ENCODE results near the gene COL24A1. TPM values are rescaled to one million over a fixed set of nuclear protein-coding genes. Genes with fewer than 3 reads are reported as not detected.
"Not testable (repeated sequence)": the region's sequence is repeated elsewhere in the genome, so short reads cannot be mapped to it uniquely, and the experiment has no call there.

Gene COL24A1
- total RNA-seq, 2 experiments from 2014 or later = not detected

DNA sequence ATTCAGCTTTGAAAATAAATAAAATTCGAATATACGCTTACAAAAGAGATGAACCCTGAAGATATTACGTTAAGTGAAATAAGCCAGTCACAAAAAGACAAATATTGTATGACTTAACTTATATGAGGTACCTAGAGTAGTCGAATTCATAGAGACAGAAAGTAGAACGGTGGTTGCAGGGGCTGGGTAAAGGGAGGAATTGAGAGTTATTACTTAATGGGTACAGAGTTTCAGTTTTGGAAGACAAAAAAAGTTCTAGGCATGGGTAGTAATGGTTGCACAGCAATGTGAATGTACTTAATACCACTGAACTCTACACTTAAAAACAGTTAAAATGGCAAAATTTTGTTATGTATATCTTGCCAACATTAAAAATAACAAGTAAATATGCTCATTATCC is 399.7 kb downstream of the COL24A1 start:
- Mint-ChIP-seq H3K4me3 (no peak overlapping the region), H3K27me3 (peaks cover 1% of the 10 kb centered on the region), H3K4me1 (ENCODE audit: low read depth) (no peaks in the 10 kb centered on the region), H3K9me3 (peaks cover 8% of the 10 kb centered on the region), H3K27ac (no peak overlapping the region), H3K36me3 (no peaks in the 10 kb centered on the region)
- DNase-seq = no peak
- intact Hi-C loops (cut with micrococcal nuclease) = no loop called here
- ChIA-PET POLR2A (no interaction called here), CTCF (no interaction called here)

DNA sequence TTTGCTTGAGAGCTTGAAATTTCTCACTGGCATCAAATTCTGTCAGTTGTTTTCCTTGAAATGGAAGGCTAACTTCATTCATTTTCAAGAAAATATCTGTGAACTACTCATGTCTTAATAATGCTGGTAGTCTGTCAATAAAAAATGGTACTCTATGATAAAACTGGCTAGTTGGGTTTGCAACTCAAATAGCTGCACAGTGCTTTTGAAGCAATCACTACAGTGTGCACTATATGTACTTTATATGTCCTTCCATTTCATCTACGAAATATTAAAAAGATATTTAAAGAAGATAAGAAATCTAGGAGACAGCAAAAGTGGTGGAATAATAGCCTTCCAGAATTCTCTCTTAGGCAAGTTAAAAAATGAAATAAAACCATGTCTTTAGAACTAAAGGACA is 408.5 kb downstream of the COL24A1 start:
- Mint-ChIP-seq H3K36me3 (no peaks in the 10 kb centered on the region), H3K9me3 (no peaks in the 10 kb centered on the region), H3K4me1 (ENCODE audit: low read depth) (no peaks in the 10 kb centered on the region), H3K27ac (no peak overlapping the region), H3K27me3 (peaks cover 6% of the 10 kb centered on the region), H3K4me3 (no peak overlapping the region)
- no peak for DNase-seq
- intact Hi-C loops (cut with micrococcal nuclease) = no loop called here
- ChIA-PET CTCF (no interaction called here), POLR2A (no interaction called here)

DNA sequence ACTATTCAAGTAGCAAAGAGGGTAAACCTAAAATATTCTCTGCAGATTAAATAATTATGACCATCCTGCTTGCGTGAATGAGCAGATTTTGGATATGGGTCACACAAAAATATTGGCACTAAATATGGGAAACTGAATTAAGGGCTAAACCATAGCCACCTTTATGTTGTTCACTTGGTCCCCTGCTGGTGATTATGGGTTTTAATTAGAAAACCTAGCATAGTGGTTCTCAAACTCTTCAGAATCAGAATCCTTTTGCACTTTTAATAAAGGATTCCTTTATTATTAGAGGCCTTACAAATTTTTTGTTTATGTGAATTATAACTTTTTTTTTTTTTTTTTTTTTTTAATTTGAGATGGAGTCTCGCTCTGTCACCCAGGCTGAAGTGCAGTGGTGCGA is 409.8 kb downstream of the COL24A1 start:
- ChIA-PET POLR2A (no interaction called here), CTCF (no interaction called here)
- intact Hi-C loops (cut with micrococcal nuclease) = no loop called here
- H3K9me3 Mint-ChIP-seq = no peaks in the 10 kb centered on the region
- peaks cover 9% of the 10 kb centered on the region for H3K27me3 Mint-ChIP-seq
- no peaks in the 10 kb centered on the region for H3K4me1 Mint-ChIP-seq (ENCODE audit: low read depth)
- DNase-seq = no peak
- no peak overlapping the region for H3K27ac Mint-ChIP-seq
- no peak overlapping the region for H3K4me3 Mint-ChIP-seq
- no peaks in the 10 kb centered on the region for H3K36me3 Mint-ChIP-seq

DNA sequence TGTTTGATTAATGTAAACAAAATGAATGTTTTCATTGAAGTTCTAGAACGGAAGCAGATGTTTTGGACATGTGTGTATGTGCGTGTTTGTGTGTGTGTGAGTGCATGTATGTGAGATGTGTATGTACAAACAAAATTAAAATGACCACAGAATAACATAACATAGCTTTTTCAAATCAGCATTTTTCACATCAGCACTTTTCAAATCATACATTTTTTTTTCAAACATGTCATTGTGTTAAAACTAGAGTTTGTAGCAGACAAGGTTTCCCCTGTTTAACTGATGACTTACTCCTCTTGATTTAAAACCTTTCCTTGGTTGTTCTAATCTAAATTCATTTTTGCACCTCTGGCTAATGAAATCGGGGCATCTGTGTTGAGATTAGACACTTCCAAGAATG is 412.8 kb downstream of the COL24A1 start:
- no peak overlapping the region for H3K4me3 Mint-ChIP-seq
- POLR2A ChIA-PET = no interaction called here
- H3K4me1 Mint-ChIP-seq (ENCODE audit: low read depth) = no peaks in the 10 kb centered on the region
- H3K27ac Mint-ChIP-seq = no peak overlapping the region
- H3K27me3 Mint-ChIP-seq = peaks cover 9% of the 10 kb centered on the region
- no peaks in the 10 kb centered on the region for H3K36me3 Mint-ChIP-seq
- H3K9me3 Mint-ChIP-seq = no peaks in the 10 kb centered on the region
- intact Hi-C loops (cut with micrococcal nuclease) = no loop called here
- CTCF ChIA-PET = no interaction called here
- DNase-seq = no peak

DNA sequence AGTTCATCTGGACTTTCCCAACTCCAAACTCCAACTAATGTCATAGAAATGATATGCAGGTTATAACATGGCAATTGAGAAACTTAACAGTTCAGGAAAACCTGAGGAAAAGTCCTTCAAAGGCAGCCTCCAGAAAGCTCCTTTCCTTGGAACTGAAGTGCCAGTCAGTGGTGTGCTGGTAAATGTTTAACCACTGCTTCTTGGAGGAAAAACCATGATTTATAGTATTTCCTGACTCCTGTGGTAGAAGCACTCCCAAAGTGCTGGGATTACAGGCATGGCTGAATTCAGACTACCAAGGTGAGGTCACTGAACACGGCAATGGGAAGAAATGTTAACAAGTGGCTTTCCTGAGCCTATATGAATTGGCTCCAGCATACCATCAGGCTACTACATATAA is 421.6 kb downstream of the COL24A1 start:
- no peaks in the 10 kb centered on the region for H3K36me3 Mint-ChIP-seq
- CTCF ChIA-PET = no interaction called here

DNA sequence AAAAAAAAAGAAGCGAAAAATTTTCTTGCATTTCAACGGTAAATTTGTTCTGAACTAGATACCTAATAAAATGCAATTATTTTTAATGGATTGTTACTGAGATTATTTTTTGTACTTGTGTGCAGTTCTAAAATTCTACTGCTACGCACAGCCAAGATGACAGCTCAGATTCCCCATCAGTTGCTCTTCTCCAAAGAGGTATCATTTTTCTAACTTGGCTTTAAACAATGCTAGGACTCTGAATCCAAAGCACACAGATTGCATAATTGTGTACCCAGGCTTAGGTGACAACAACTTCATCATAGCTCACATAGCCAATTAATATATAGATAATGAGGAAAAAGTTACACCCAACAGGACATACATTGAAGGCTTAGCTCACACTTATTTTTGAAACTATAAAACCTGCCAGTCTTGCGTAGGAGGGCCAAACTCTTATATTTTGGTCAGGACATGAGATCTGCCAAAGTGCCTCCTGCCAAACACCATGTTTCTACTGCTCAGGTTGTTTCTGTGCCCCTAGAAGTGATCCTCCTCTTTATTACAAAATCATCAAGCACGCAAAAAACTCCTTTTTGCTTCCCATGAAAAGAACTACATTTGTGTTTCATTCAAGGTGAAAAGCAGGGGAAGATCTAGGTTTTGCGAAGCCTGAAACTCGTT is 437.8 kb downstream of the COL24A1 start:
- intact Hi-C loops (cut with micrococcal nuclease) = no loop called here
- ChIA-PET CTCF (interaction anchor here (1.5 kb wide), 1 partner anchor 11 kb away, joined by 3 read pairs; the partner anchor contains the start of gene ZNHIT6), POLR2A (no interaction called here)
- Mint-ChIP-seq H3K9me3 (peaks cover 27% of the 10 kb centered on the region), H3K4me1 (ENCODE audit: low read depth) (no peaks in the 10 kb centered on the region), H3K27me3 (peaks cover 2% of the 10 kb centered on the region), H3K27ac (no peak overlapping the region), H3K36me3 (peaks cover 6% of the 10 kb centered on the region), H3K4me3 (no peak overlapping the region)
- no peak for DNase-seq

More for the DNA sequence above, 421.6 kb downstream of the COL24A1 start:
- POLR2A ChIA-PET = no interaction called here
- Mint-ChIP-seq H3K27me3 (peaks cover 6% of the 10 kb centered on the region), H3K4me1 (ENCODE audit: low read depth) (no peaks in the 10 kb centered on the region), H3K9me3 (no peaks in the 10 kb centered on the region), H3K4me3 (no peak overlapping the region), H3K27ac (no peak overlapping the region)
- no peak for DNase-seq
- intact Hi-C loops (cut with micrococcal nuclease) = no loop called here

DNA sequence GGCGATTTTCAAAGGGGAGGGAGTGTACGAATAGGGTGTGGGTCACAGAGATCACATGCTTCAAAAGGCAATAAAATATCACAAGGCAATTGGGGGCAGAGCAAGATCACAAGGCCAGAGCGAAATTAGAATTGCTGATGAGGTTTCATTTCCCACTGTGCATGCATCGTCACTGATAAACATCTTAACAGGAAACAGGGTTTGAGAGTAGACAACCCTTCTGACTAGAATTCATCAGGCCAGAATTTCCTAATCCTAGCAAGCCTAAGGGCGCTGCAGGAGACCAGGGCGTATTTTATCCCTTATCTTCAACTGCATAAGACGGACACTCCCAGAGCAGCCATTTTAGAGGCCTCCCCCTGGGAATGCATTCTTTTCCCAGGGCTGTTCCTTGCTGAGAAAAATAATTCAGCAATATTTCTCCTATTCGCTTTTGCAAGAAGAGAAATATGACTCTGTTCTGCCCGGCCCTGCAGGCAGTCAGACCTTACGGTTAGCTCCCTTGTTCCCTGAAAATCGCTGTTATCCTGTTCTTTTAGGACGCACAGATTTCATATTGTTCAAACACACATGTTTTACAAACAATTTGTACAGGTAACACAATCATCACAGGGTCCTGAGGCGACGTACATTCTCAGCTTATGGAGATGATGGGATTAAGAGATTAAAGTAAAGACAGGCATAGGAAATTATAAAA is 442.0 kb downstream of the COL24A1 start:
- H3K4me3 Mint-ChIP-seq; H3K4me1 Mint-ChIP-seq (ENCODE audit: low read depth); H3K36me3 Mint-ChIP-seq; intact Hi-C loops (cut with micrococcal nuclease); POLR2A ChIA-PET; H3K27me3 Mint-ChIP-seq; H3K27ac Mint-ChIP-seq; DNase-seq; CTCF ChIA-PET: not testable (repeated sequence)
- peaks cover 16% of the 10 kb centered on the region for H3K9me3 Mint-ChIP-seq

DNA sequence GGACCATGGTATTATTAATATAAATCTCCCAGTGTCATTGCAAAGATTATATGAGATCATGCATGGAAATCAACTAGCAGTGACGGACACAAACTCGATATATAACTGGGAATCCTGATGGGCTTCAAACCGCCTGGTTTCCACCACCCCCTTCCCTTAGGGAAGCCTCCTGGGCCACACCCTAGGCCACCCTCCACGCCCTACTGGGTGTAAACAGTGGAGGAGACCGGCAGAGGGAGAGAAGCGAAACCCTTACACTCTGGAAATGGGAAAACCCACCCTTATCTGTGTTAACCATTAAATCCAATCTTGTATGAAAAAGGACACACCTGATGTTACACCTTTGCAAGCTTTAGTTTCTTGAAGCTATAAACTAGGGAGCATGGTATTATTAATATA is 447.7 kb downstream of the COL24A1 start:
- intact Hi-C loops (cut with micrococcal nuclease) = loop anchor here (1.0 to 10.0 kb wide), 9 partner anchors 132 to 1623 kb away; partner anchors contain the start of genes HS2ST1, MCOLN2, ODF2L and SELENOF
- peaks cover 17% of the 10 kb centered on the region for H3K36me3 Mint-ChIP-seq
- H3K4me1 Mint-ChIP-seq (ENCODE audit: low read depth) = peaks cover 16% of the 10 kb centered on the region
- H3K4me3 Mint-ChIP-seq = no peak overlapping the region
- H3K9me3 Mint-ChIP-seq = peaks cover 2% of the 10 kb centered on the region
- ChIA-PET POLR2A (interaction anchor here (1.2 to 1.6 kb wide), 3 partner anchors 9 to 722 kb away, joined by 3 to 7 read pairs (median 3); partner anchors contain the start of gene BCL10), CTCF (interaction anchor here (0.6 to 1.4 kb wide), 7 partner anchors 8 to 764 kb away, joined by 3 to 7 read pairs (median 4); partner anchors contain the start of gene BCL10)
- H3K27me3 Mint-ChIP-seq = peaks cover 2% of the 10 kb centered on the region
- no peak overlapping the region for H3K27ac Mint-ChIP-seq
- DNase-seq = no peak

DNA sequence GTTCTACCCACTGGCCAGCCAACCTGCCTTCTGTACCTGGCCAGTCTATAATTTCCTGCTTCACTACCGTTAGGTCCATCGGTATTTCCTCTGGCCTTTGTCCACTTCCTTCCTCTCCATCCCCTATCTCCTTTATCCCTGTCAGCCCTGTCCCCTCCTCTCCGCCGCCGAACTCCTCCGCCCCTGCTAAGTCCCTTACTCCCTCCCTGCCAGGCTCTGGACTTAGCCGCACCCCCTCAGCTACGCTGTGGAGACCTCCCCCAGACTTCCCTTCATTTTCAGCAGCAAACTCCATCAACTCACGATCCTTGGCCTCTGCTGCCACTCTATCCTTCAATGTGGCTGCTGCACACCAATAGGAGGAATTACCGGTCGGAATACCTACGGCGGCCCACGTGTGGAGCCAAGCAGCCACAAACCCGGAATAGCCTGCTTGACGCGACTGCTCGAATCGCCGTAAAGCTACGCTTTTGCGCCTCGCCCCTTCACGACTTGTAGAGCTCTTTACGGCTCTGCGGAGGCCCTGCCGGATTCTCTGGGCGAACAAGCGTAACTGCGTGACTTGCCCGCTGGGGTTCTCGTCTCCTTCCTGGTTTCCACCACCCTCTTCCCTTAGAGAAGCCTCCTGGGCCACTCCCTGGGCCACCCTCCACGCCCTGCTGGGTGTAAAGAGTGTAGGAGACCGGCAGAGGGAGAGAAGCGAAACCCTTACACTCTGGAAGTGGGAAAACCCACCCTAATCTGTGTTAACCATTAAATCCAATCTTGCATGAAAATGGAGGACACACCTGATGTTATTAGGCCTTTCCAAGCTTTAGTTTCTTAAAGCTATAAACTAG is 448.4 kb downstream of the COL24A1 start, which contains the start of gene ZNHIT6:
Gene ZNHIT6 (minus strand): TSS at position 444 of the 839 bp plus-strand sequence. CDS start 149 bp downstream, at position 295.
- H3K27me3 Mint-ChIP-seq = no peaks in the 10 kb centered on the region
- intact Hi-C loops (cut with micrococcal nuclease) = loop anchor here (1.0 to 10.0 kb wide), 9 partner anchors 131 to 1624 kb away; partner anchors contain the start of genes HS2ST1, MCOLN2, ODF2L and SELENOF
- ChIA-PET CTCF (interaction anchor here (0.6 to 1.4 kb wide), 9 partner anchors 9 to 764 kb away, joined by 3 to 7 read pairs (median 3); partner anchors contain the start of gene BCL10), POLR2A (interaction anchor here (0.6 to 1.6 kb wide), 5 partner anchors 9 to 722 kb away, joined by 3 to 7 read pairs (median 3); partner anchors contain the start of gene BCL10)
- no peak within 1 kb of the TSS for H3K4me3 Mint-ChIP-seq
- H3K36me3 Mint-ChIP-seq = peaks cover 21% of the 10 kb centered on the region
- peaks cover 23% of the 10 kb centered on the region for H3K4me1 Mint-ChIP-seq (ENCODE audit: low read depth)
- peak; percentile 93 for DNase-seq
- H3K9me3 Mint-ChIP-seq = no peaks in the 10 kb centered on the region
- H3K27ac Mint-ChIP-seq = no peak within 1 kb of the TSS

DNA sequence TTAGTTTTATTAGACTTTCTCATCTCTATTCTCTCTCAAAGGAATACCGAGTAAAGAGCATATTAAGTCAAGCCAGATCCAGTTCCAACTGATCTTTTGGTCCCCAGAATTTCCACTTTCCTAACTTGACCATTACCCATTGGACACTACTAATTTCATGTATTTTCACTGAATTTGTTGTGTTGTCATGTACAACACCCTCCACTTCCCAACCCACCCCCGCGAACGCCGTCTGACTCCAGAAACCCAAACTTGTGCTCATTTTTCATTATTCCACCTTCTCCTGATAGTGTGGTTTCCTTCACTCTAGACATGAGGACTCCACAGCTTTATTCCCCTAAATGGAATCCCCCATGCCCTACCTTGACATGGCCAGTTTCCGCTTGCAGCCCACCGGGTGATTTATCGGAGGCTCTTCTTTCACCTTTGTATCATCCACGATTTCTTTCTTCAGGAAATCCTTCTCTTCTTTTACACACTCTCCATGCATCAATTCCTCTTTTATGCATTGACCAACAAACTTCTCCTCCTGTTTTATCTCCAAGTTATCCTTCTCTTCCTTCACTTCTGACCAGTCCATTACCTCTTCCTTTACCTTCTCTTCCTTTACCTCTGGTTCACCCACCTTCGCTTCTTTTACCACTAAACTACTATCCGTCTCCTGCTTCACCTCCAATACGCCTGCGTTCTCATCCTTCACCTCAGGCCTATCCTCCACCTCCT is 449.1 kb downstream of the COL24A1 start:
- intact Hi-C loops (cut with micrococcal nuclease) = loop anchor here (5.0 to 10.0 kb wide), 4 partner anchors 130 to 1625 kb away; partner anchors contain the start of gene ODF2L
- ChIA-PET POLR2A (interaction anchor here (0.6 to 1.6 kb wide), 3 partner anchors 10 to 723 kb away, joined by 3 to 7 read pairs (median 3); partner anchors contain the start of gene BCL10), CTCF (interaction anchor here (0.7 to 2.6 kb wide), 4 partner anchors 12 to 33 kb away, joined by 3 to 7 read pairs (median 5); no protein-coding TSS in a partner anchor)
- peaks cover 25% of the 10 kb centered on the region for H3K36me3 Mint-ChIP-seq
- no peak for DNase-seq
- H3K4me1 Mint-ChIP-seq (ENCODE audit: low read depth) = peaks cover 24% of the 10 kb centered on the region
- no peak overlapping the region for H3K27ac Mint-ChIP-seq
- no peak overlapping the region for H3K4me3 Mint-ChIP-seq
- no peaks in the 10 kb centered on the region for H3K27me3 Mint-ChIP-seq
- no peaks in the 10 kb centered on the region for H3K9me3 Mint-ChIP-seq

DNA sequence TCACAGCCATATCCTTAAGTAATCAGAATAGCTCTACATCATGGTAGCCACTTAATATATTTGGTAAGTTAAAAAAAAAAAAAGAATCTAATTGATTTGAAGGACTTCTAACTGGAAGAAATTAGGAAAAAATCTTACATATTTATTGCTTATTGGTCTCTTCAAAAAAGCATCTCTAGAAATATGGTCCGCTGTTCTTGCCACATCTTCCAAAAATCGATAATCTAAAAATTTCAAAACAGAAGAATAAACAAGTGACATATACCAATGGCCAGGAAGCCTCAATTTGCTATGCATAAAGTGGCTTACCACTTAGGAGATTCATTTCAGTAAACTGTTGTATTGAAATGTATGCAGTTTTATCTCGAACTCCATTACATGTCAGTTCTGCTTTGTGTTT is 450.6 kb downstream of the COL24A1 start:
- intact Hi-C loops (cut with micrococcal nuclease) = loop anchor here (5.0 to 10.0 kb wide), 4 partner anchors 129 to 1626 kb away; partner anchors contain the start of gene ODF2L
- Mint-ChIP-seq H3K36me3 (peaks cover 31% of the 10 kb centered on the region), H3K27ac (no peak overlapping the region), H3K9me3 (no peaks in the 10 kb centered on the region), H3K4me1 (ENCODE audit: low read depth) (peaks cover 24% of the 10 kb centered on the region), H3K4me3 (no peak overlapping the region), H3K27me3 (no peaks in the 10 kb centered on the region)
- ChIA-PET CTCF (interaction anchor here (2.6 kb wide), 1 partner anchor 13 kb away, joined by 7 read pairs; no protein-coding TSS in a partner anchor), POLR2A (no interaction called here)
- no peak for DNase-seq
